Tracheal epithelial cell (primary cell): ENCODE results near the gene RASGRP2. TPM values are rescaled to one million over a fixed set of nuclear protein-coding genes. Genes with fewer than 3 reads are reported as not detected.

Experiments
- total RNA-seq: library from RNA; depleted of rRNA; stranded (reverse); fragments of >200 nt; gene quantifications from 2 replicates; pipeline ENCODE4 v1.2.1, GENCODE V29; 2014

The RASGRP2 gene
- total RNA-seq = 0.48 TPM in 1 of 2 replicates, not detected in the other

GRCh38 chr11:64743591-64744543, at the start of gene RASGRP2:
Gene RASGRP2, minus strand, starts transcription at chr11:64744142. Its CDS starts 1,276 bp downstream, at chr11:64742866.

DNA sequence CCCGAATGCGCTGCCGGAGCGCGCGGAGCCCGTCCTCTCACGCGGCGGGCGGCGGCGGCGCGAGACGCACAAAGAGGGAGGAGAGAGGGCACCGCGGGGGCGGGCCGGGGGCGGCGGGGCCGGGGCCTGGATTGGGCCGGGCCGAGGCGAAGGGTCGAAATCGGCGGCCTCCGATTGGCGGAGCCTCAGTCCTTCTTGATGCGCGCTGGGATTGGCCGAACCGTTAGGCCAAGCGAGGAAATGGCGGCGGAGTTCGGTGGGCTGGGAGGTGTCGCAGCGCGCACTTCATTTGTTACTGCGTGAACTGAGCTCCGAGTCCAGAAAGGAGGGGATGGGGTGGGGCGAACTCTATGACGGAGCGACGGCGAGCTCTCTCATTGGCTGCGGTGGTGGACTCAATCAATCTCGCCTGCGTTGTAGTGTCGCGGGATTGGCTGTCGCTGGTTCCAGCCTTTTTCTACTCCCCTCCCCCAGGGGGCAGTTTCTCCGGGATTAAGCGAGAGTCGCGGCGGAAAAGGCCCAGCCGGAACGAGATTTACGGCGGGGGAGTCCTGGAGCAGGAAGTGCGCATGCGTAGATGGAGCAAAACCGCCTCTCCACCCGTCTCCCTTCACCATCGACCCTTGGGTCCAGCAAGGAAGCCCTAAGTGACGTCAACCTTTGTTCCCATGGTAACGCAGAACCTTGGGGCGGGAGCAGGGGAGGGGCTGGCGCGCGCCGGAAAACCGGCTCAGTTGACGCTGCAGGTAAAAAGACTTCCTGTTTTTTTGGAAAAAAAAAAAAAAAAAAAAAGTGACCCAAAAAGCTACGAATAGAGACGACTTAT, 34.7 kb upstream of the RASGRP2 start, which contains the start of gene SF1:
Gene SF1, minus strand, starts transcription at position 70 of the 826 bp plus-strand sequence. CDS start 150 bp downstream, outside the sequence.

GRCh38 chr11:64759722-64760719, 16.1 kb upstream of the RASGRP2 start, which contains the start of gene PYGM:
Gene PYGM, minus strand, starts transcription at chr11:64759974. Its CDS starts 76 bp downstream, at chr11:64759898.

GRCh38 chr11:64723117-64723906, 20.6 kb downstream of the RASGRP2 start, which contains the start of gene NRXN2:
Gene NRXN2, minus strand, starts transcription at chr11:64723197. Its CDS starts 9,498 bp downstream, at chr11:64713699.

Other genes with a start within 250 kb of the RASGRP2 start
- under 0.01 TPM in 1 of 2 replicates, not detected in the other for gene SLC22A11, start 188.2 kb downstream of the RASGRP2 start, total RNA-seq
- not detected in 2 replicates for gene SLC22A12, start 152.9 kb downstream of the RASGRP2 start, total RNA-seq
- not detected in 2 replicates for gene NRXN2, start 20.9 kb downstream of the RASGRP2 start, total RNA-seq
- 0.21 TPM in 1 of 2 replicates, not detected in the other for gene PYGM, start 15.8 kb upstream of the RASGRP2 start, total RNA-seq
- 34.1 and 35.7 TPM in 2 replicates for gene SF1, start 34.4 kb upstream of the RASGRP2 start, total RNA-seq
- gene MAP4K2, start 59.1 kb upstream of the RASGRP2 start, total RNA-seq = 14.7 and 16.0 TPM in 2 replicates
- gene MEN1, start 66.4 kb upstream of the RASGRP2 start, total RNA-seq = 11.6 and 12.8 TPM in 2 replicates
- 12.0 and 17.1 TPM in 2 replicates for gene CDC42BPG, start 100.5 kb upstream of the RASGRP2 start, total RNA-seq
- gene EHD1, start 134.5 kb upstream of the RASGRP2 start, total RNA-seq = 41.6 and 107 TPM in 2 replicates
- 11.7 and 13.5 TPM in 2 replicates for gene ATG2A, start 173.1 kb upstream of the RASGRP2 start, total RNA-seq
- gene PPP2R5B, start 180.5 kb upstream of the RASGRP2 start, total RNA-seq = 6.0 and 28.2 TPM in 2 replicates
- not detected in 2 replicates for gene GPHA2, start 191.8 kb upstream of the RASGRP2 start, total RNA-seq
- not detected in 2 replicates for gene MAJIN, start 228.0 kb upstream of the RASGRP2 start, total RNA-seq